ENCODE data around the gene NCBP1.

NCBP1 gene

GRCh38 chr9:97721396-97721795, 87.8 kb downstream of the NCBP1 start:
- ATAC-seq: no peak

DNA sequence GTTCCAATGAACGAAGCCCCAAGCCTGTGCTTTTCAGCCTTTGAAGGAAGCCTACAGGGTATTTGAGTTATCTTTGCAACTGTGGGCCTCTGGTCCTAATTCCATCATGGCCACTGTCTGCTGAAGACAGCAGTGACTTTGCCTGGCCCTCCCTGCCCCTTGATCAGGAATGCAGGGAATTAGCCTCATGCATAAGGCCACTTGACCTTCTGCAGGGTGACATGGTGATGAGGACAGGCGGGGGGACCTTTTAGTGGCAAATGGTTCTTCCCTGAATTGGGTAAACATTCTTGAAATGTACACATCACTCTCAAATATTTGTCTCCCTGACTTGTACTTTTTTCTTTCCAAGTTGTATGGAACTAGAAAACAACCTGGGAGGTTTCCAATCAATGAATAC, 88.7 kb downstream of the NCBP1 start:
- TF ChIP-seq POU6F1 (CRISPR knock-in tag; IDR thresholded peaks at IDR 0.05; ENCODE audit: borderline replicate concordance, low read depth) (no peak), ISL1 (CRISPR knock-in tag; IDR thresholded peaks at IDR 0.05) (no peak), BACH2 (CRISPR knock-in tag; IDR thresholded peaks at IDR 0.05; ENCODE audit: borderline replicate concordance) (no peak), RARB (CRISPR knock-in tag; IDR thresholded peaks at IDR 0.05) (no peak), ZNF70 (CRISPR knock-in tag; IDR thresholded peaks at IDR 0.05) (no peak), ZNF565 (CRISPR knock-in tag; conservative IDR thresholded peaks at IDR 0.05; ENCODE audit: low read depth) (no peak), PPARA (CRISPR knock-in tag; IDR thresholded peaks at IDR 0.05; ENCODE audit: borderline replicate concordance) (no peak), ZC3H10 (CRISPR knock-in tag; IDR thresholded peaks at IDR 0.05) (no peak), TOX (CRISPR knock-in tag; IDR thresholded peaks at IDR 0.05; ENCODE audit: borderline replicate concordance) (no peak), OSR1 (CRISPR knock-in tag; IDR thresholded peaks at IDR 0.05) (no peak), ZFP3 (CRISPR knock-in tag; IDR thresholded peaks at IDR 0.05) (no peak), ZFP30 (CRISPR knock-in tag; IDR thresholded peaks at IDR 0.05) (no peak), PATZ1 (CRISPR knock-in tag; IDR thresholded peaks at IDR 0.05; ENCODE audit: borderline replicate concordance) (no peak)
- TF ChIP-seq, protein P1, sequence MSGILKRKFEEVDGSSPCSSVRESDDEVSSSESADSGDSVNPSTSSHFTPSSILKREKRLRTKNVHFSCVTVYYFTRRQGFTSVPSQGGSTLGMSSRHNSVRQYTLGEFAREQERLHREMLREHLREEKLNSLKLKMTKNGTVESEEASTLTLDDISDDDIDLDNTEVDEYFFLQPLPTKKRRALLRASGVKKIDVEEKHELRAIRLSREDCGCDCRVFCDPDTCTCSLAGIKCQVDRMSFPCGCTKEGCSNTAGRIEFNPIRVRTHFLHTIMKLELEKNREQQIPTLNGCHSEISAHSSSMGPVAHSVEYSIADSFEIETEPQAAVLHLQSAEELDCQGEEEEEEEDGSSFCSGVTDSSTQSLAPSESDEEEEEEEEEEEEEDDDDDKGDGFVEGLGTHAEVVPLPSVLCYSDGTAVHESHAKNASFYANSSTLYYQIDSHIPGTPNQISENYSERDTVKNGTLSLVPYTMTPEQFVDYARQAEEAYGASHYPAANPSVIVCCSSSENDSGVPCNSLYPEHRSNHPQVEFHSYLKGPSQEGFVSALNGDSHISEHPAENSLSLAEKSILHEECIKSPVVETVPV (CRISPR knock-in tag; IDR thresholded peaks at IDR 0.05): no peak
- no peak for ATAC-seq

More at GRCh38 chr9:97721396-97721795, 87.8 kb downstream of the NCBP1 start:
- TF ChIP-seq POU6F1 (CRISPR knock-in tag; IDR thresholded peaks at IDR 0.05; ENCODE audit: borderline replicate concordance, low read depth) (no peak), PPARA (CRISPR knock-in tag; IDR thresholded peaks at IDR 0.05; ENCODE audit: borderline replicate concordance) (no peak), ESRRG (CRISPR knock-in tag; IDR thresholded peaks at IDR 0.05) (no peak), ZFP3 (CRISPR knock-in tag; IDR thresholded peaks at IDR 0.05) (no peak), ZNF70 (CRISPR knock-in tag; IDR thresholded peaks at IDR 0.05) (no peak), ZNF565 (CRISPR knock-in tag; conservative IDR thresholded peaks at IDR 0.05; ENCODE audit: low read depth) (no peak), PATZ1 (CRISPR knock-in tag; IDR thresholded peaks at IDR 0.05; ENCODE audit: borderline replicate concordance) (no peak), CSDC2 (CRISPR knock-in tag; IDR thresholded peaks at IDR 0.05) (no peak), TOX (CRISPR knock-in tag; IDR thresholded peaks at IDR 0.05; ENCODE audit: borderline replicate concordance) (no peak), ARNTL (CRISPR knock-in tag; IDR thresholded peaks at IDR 0.05; ENCODE audit: borderline replicate concordance, low read depth) (no peak), GLIS3 (CRISPR knock-in tag; IDR thresholded peaks at IDR 0.05) (no peak)
